Measurements from ENCODE around the gene NPPC.
A peak's percentile ranks its signal among the peaks of the same experiment; 100 is the strongest.

Gene NPPC

GRCh38 chr2:231937057-231937456, 10.9 kb upstream of the NPPC start:
- no peak for DNase-seq (ENCODE audit: low read depth)
- H3K4me3 ChIP-seq (ENCODE audit: low read depth, low read length) = no peak overlapping the region

DNA sequence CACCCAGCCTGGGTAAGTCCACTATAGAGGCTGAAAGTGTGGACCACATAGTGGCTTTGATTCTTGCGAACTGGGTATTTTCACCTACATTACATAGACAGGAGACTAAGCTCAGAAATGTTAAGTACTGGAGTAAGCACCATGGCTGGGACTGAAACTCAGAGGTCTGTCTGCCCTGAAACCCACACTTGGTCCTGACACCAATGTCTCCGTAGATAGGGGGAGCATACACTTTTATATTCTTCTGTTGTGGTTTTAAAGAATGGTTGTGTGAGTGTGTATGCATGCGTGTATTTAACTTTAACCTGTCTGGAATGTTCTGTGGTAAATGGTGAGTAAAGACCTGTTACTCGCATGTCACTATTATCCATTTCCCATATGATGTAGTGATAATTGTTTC, 10.3 kb upstream of the NPPC start:
- H3K4me3 ChIP-seq (ENCODE audit: low read depth, low read length) = no peak overlapping the region
- no peak for DNase-seq (ENCODE audit: low read depth)

DNA sequence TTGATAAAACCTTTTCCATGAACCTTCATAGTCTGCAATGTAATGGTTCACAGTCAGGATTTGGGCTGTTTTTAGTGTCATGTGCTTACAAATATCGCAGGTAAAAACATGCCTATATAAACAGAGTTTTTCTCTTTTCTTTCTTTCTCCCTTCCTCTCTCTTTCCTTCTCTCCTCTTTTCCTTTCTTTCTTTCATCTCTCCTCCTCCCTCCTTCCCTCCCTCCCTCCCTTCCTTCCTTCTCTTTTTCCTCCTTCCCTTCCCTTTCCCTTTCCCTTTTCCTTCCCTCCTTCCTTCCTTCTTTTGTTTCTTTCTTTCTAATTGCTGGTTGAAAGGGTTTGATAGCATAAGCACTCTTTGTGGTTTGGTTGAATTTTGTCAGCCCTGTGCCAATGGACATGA, 9.6 kb upstream of the NPPC start:
- no peak overlapping the region for H3K4me3 ChIP-seq (ENCODE audit: low read depth, low read length)
- DNase-seq (ENCODE audit: low read depth) = no peak

DNA sequence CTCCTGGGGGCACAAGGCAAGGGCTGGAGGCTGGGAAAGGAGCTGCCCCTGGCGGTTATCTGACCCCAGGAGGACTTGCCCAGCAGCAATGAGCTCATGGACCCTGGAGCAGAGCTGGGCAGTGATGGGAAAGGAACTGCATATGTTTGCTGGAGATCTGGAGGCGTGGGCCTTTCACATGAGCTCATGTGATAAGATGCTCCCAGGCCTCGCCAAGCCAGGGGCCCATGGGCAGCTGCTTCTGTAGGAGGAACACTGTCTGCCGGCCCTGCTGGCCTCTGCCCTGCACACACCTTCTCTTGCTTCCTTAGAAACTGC, 9.0 kb upstream of the NPPC start:
- no peak overlapping the region for H3K4me3 ChIP-seq (ENCODE audit: low read depth, low read length)
- no peak for DNase-seq (ENCODE audit: low read depth)

DNA sequence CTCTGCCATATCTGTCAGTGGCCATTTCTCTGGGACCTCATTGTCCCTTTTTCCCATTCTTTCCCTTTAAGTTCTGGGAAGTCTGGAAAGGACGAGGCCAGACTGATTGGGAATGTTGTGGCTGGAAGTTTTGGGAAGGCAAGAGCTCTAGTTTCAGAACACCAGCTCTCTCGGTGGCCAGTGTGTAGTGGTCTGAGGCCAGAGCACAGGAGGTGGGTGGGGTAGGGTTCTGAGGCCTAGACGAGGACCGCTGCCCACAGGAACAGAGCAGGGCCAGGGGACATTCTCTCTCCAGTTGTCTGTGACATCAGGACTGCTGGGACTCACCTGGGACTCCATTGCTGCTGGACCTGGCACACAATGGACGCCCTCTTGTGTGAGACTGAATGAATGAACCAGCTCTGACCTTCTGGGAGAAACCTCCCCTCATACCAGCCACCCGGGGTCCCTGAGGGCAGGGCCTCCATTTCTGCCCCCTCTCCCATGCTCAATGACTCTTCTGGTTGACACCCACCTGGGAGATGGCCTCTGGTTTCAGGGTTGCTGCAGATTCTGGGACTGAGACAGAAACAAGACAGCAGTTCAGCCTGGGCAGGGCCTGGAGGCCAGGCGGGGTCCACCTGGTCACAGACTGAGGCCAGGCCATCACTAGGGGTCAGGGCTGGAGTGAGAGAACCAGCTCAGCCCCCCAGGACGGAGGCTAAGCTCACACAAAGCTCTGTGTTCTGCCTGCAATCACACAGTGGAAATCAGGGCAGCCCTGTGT, 8.4 kb upstream of the NPPC start:
- no peak for DNase-seq (ENCODE audit: low read depth)
- H3K4me3 ChIP-seq (ENCODE audit: low read depth, low read length) = no peak overlapping the region

DNA sequence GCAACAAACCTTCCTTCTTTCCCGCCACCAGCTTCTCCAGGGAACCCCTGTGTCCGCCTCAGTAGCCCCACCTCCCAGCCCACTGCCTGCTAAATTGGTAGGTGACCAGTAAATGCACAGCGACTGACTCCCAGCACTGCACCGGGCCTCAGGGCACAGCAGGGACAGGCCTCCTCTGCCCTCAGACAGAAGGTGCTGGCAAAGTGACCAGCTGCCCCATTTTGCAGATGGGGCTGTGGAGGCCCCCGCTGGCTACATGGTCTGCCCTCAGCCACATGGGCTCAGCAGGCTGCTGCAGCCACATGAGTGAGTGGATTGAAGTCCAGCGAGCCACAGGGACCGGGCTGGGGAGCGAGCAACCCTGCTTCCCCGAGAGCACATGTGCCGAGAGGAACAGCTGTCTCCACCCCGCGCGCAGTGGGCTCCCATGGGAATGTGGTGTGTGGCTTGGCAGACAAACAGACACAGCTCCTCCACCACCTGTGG, 7.8 kb upstream of the NPPC start:
- peak; percentile 48 for DNase-seq (ENCODE audit: low read depth)
- H3K4me3 ChIP-seq (ENCODE audit: low read depth, low read length) = no peak overlapping the region

- no peak for DNase-seq (ENCODE audit: low read depth)
- H3K4me3 ChIP-seq (ENCODE audit: low read depth, low read length) = no peak overlapping the region
Observed at GRCh38 chr2:231932985-231933915, 7.1 kb upstream of the NPPC start.

DNA sequence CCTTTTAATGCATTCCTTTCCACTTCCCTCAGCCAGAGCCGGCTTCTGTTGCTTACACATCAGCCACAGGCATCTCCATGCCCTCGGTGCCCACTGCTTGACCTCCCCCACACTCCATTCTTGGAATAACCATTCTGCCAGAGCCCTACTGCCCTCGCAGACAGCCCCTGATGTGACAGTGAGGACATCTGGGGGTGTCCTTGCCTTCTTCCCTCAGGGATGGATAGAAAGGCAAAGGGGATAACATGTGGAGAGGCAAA, 6.4 kb upstream of the NPPC start:
- DNase-seq (ENCODE audit: low read depth) = no peak
- no peak overlapping the region for H3K4me3 ChIP-seq (ENCODE audit: low read depth, low read length)

DNA sequence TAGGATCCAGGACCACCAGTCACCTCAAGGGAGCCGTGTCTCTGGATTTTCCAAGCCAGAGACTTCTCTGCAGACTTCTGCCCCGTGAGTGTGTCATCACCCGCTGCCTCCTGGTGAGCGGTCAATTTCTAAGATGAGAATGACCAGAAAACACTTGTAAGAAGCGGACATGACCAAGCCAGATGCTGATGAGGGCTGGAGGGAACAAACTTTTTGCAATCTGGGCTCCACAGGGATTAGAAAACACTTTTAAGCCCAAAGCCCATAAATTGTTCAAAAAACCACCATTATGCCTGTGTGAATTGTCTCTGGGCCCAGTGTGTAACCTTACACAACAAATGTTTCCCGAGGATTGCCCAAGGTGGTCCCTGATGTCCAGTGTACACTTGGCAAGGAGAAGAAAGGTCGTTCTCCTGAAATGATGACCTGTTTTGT, 5.3 kb upstream of the NPPC start:
- H3K4me3 ChIP-seq (ENCODE audit: low read depth, low read length) = no peak overlapping the region
- DNase-seq (ENCODE audit: low read depth) = peak; percentile 35

GRCh38 chr2:231930593-231931281, 4.5 kb upstream of the NPPC start:
- DNase-seq (ENCODE audit: low read depth) = peak; percentile 34
- H3K4me3 ChIP-seq (ENCODE audit: low read depth, low read length) = no peak overlapping the region

DNA sequence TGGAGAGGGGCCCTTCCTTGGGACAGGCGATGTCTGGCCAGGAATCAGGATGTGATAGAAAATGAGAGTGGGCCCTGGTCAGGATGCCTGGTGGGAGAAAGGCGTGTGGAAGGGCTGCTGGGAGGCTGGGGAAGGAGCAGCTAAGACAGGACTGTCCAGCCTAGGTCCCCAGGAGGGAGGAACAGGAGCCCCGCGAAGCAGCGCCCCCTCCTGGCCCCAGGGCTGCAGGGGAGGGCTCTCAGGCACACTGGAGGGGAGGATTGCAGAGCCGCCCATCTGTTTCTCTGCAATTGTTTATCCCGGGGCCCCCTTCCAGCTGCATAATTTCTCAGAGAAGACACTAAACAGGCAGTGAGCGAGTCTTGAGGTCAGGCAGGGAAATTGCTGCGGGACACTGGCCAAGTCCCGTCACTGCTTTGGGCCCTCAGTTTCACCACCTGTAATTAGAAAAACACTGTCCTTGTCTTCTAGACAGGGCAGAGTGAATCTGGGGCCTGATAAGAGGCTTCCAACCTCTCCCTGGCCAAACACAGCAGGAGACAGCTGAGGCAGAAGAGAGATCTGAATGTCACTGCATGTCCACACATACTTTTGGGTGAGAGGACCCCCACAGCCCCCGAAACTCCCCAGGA, 3.9 kb upstream of the NPPC start:
- no peak overlapping the region for H3K4me3 ChIP-seq (ENCODE audit: low read depth, low read length)
- DNase-seq (ENCODE audit: low read depth) = no peak

GRCh38 chr2:231928901-231929725, 2.9 kb upstream of the NPPC start:
- no peak overlapping the region for H3K4me3 ChIP-seq (ENCODE audit: low read depth, low read length)
- no peak for DNase-seq (ENCODE audit: low read depth)

- no peak for DNase-seq (ENCODE audit: low read depth)
- no peak overlapping the region for H3K4me3 ChIP-seq (ENCODE audit: low read depth, low read length)
Observed at GRCh38 chr2:231928481-231928880, 2.3 kb upstream of the NPPC start.

DNA sequence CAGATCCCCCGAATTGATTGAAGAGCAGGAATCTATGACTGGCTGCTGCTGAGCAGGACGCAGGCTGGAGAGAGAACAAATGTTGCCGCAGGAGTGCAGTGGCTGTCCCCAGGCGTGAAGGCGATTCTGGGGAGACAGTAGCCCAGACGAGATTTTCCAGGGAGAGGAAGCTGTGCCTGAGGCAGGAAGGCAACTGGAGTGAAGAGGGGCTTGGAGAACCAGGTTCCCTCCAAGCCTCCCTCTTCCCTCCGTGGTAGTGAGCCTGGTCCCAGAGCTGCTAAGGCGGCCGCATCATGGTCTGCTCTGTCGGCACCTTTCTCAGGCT, 1.3 kb upstream of the NPPC start:
- no peak for DNase-seq (ENCODE audit: low read depth)
- H3K4me3 ChIP-seq (ENCODE audit: low read depth, low read length) = no peak overlapping the region

DNA sequence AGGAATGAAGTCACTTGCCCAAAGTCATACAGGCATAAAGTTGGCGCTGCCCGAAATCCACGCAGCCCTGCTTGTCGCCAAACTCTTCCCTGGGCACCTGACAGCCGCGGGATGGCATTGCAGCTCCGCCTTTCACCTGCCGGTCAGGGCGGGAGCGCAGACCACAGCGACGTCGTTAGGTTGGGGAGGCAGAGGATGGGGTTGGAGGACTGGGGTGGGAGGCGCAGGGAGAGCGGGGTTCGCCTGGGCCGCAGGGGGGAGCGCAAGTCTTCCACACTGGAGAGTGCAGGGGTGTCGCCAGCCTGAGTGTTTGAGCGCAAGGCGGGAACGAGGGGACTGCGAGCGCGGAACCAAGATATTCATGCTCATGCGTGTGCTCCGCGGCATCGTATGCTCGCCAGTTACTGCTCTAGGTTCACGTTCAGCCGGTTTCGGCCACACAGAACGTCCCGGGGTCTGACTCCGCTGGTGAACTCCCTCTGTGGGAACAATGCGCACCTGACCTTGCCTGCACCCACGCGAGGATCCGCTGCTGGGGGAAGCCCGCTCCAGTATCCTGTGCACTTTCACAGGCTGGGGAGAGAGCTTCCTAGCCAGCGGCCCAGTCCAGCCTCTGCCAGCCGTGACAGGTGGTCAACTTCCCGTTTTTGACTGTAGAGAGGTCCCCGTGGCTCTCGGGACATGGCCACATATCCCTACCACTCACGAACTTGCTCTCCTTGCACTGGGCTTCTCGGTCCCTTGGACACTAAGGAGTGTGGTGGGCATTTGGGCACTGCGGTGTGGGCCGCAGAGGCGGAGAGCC, 767 bp upstream of the NPPC start:
- no peak for DNase-seq (ENCODE audit: low read depth)
- H3K4me3 ChIP-seq (ENCODE audit: low read depth, low read length) = peak overlapping the region; percentile 41

DNA sequence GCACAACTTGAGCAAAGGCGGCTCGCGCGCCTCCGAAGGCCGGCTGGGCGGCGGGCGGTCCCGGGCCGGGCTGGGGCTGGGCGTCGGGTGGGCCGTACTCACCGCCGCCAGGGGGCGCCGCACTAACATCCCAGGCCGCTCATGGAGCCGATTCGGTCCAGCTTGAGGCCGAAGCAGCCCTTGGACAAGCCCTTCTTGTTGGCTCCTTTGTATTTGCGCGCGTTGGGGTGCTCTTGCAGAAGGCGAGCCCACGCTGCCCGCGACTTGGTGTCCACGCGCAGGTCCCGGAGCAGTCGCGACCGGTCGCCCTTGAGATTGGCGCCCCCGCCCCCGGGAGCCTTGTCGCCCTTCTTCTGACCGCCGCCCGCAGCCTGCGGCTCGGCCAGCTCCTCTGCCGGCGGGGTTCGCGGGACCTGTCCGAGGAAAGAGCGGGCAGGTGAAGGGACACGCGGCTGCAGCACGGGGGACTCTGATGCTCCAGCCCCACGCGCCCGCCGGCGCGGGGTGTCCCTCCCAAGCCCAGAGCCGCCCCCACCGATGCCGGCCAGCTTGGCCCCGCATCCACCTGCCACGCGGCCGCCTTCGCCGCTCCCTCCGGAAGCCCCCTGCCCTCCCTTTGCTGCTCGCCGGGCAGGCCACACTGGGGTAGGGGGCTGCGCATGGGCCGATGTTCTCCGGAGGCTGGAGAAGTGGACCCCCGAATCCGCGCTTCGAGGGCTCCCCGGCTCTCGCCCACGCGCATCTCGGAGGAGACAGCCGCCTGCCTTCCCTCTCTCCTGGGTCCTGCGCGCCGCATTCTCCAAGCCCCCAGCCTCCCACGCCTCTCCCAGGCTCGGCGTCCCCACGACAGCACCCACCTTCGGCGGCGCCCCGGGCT, 655 bp downstream of the NPPC start:
- H3K4me3 ChIP-seq (ENCODE audit: low read depth, low read length) = peak overlapping the region; percentile 41
- DNase-seq (ENCODE audit: low read depth) = peak; percentile 42

- no peak overlapping the region for H3K4me3 ChIP-seq (ENCODE audit: low read depth, low read length)
- no peak for DNase-seq (ENCODE audit: low read depth)
Observed at GRCh38 chr2:231924889-231925275, 1.3 kb downstream of the NPPC start.

Measured in skeletal muscle cell (primary cell).